IPS DF 4.7 (cell line): Measurements from ENCODE around the gene MUC2.

Experiments
- DNase-seq: peaks from one replicate; pipeline ENCODE4 v3.0.0-alpha.2; 2013; ENCODE audit warnings: low spot score; ENCODE audit errors: extremely low read depth

Gene MUC2

DNA sequence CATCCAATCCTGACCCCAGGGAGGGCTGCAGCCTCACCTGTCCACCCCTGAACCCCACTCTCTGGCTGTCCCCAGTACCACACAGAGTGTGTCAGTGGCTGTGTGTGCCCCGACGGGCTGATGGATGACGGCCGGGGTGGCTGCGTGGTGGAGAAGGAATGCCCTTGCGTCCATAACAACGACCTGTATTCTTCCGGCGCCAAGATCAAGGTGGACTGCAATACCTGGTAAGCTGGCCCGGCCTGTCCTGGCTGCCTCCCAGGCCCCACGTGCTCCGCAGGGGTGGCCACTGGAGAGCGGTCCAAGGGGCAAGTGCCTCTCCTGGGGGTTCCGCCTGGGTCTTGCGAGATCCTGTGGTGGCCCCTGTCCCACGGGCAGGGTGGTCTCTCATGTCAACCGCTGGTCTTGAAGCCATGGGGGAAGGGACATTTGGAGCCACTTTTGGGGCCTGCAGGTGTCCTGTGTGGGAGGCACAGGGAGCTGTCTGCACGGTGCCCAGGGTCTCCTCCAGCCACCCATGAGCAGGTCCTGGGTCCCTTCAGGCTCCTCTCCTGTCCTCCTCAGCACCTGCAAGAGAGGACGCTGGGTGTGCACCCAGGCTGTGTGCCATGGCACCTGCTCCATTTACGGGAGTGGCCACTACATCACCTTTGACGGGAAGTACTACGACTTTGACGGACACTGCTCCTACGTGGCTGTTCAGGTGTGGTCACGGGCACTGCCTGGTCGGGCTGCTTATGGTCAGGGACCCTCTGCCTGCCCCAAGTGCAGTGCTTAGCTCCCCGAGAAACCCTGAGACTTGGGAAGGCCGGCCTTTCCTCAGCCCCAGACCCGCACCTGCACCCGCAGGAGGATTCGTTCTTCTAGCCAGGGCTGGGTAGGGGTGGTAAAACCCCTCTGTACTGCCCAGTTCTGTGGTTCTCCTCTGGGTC is 11.8 kb downstream of the MUC2 start:
- no peak for DNase-seq

DNA sequence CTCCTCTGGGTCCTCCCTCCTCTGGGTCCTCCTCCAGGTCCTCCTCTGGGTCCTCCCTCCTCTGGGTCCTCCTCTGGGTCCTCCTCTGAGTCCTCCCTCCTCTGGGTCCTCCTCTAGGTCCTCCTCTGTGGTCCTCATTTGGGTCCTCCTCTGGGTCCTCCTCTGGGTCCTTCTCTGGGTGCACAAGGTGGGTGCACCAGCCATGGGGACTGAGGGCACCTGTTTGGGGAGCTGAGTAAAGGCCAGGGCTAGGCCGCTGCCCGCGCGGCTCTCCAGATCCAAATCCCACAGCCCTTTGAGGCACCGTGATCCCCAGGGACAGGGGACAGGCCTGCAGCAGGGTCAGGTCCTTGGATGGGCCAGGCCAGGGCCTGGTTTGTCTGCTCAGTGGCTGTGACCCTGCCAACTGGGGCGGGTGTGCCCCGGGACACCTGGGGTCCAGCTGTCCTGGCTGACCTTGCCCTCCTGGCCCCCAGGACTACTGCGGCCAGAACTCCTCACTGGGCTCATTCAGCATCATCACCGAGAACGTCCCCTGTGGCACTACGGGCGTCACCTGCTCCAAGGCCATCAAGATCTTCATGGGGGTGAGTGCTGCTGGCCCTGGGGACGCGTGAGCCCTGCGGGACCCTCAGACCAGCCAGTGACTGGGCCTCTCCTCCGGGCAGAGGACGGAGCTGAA is 12.7 kb downstream of the MUC2 start:
- DNase-seq: no peak

DNA sequence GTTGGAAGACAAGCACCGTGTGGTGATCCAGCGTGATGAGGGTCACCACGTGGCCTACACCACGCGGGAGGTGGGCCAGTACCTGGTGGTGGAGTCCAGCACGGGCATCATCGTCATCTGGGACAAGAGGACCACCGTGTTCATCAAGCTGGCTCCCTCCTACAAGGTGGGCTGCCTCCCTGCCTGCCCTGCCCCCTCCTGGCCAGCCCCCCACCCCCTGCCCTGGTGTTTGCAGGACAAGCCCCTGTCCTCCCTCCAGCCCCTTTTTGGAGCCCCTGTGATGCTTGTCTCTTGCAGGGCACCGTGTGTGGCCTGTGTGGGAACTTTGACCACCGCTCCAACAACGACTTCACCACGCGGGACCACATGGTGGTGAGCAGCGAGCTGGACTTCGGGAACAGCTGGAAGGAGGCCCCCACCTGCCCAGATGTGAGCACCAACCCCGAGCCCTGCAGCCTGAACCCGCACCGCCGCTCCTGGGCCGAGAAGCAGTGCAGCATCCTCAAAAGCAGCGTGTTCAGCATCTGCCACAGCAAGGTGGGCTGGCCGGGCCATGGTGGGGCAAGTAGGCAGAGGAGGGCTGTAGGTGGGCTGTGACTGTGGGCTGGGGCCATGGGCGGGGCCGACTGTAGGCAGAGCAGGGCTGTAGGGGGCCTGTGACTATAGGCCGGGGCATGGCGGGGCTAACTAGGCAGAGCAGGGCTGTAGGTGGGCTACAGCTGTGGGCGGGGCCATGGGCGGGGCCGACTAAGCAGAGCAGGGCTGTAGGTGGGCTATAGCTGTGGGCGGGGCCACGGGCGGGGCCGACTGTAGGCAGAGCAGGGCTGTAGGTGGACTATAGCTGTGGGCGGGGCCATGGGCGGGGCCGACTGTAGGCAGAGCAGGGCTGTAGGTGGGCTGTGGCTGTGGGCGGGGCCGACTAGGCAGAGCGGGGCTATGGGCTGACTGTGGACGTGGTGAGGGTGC is 13.6 kb downstream of the MUC2 start:
- no peak for DNase-seq

DNA sequence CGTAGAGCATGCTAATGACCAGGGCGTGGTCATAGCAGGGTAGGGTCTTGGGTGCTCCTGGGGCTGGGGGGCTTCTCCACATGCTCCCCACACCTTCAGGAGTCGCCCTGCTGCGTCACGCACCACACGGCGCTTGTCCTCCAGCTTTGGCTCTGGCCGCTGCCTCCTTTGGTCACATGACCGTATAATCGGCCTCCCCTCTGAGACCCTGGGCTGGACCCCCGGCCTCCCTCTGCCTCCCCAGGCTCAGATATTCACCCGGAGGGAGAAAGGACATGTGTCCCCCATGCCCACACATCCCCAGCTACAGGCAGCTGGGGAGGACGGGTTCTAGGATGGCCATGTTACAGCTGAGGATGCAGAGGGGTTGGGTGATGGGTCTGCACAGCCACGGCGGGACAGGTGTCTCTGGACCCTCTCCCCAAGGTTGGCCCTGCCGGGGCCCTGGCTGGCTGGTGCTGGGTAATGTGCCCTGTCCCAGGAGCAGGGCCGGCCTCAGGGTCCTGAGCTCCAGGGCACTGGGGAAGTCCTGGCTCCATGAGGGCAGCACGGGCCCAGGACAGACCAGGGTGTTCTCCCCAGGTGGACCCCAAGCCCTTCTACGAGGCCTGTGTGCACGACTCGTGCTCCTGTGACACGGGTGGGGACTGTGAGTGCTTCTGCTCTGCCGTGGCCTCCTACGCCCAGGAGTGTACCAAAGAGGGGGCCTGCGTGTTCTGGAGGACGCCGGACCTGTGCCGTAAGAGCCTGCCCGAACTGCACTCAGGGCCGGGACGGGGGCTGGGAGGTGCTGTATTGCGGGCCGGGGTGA is 14.5 kb downstream of the MUC2 start:
- DNase-seq: no peak

DNA sequence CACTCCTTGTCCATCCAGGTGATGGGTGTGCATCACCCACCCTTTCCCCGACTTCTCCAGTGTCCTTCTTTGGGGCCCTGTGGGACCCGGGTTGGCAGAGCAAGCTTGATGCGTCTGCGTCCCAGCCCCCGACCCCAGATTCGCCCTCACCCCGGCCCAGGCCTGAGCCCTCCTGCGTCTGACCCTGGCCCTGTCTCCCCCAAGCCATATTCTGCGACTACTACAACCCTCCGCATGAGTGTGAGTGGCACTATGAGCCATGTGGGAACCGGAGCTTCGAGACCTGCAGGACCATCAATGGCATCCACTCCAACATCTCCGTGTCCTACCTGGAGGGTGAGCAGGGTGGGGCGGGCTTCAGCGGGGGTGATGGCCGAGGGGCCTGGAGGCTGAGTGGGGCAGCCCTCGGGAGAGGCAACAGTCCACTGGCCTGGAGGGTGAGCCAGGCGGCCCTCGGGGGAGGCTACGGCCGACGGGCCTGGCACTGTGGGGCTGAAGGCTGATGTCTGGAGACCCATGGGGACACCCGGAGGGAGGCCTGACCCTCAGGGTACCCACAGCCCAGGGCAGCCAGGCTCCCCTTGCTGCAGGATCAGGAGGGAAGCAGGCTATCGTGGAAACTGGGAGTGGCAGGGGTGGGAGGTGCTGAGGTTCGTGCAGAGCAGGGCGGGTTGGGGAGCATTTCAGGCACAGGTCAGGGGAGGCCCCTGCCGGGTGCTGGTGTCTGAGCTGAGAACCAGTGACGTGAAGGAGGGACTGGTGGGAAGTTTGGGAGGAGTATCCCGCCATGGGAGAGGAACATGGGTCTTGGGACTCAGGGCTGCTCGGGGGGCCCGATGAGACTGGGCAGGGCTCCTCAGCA is 15.3 kb downstream of the MUC2 start:
- no peak for DNase-seq

DNA sequence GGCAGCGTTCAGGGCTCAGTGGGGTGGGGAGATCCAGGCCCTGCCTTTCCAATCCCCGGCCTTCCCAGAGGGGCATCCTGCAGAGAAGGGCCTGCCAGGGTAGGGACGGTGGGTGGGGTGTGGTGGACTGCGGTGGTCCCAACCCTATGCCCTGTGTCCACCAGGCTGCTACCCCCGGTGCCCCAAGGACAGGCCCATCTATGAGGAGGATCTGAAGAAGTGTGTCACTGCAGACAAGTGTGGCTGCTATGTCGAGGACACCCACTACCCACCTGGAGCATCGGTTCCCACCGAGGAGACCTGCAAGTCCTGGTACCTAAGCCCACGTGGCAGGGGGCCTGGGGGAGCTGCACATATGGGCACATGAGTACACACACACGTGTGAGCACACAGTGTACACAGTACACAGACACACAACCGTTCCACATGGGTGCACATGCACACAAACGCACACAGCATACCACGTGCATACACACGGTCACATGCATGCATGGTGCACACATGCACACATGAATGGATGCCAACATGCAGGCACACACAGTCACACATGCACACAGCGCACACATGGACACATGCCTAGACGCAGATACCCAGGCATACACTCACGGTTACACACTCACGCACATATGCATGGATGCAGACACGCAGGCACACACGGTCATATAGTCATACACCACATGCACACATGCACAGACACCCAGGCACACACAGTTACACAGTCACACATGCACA is 16.1 kb downstream of the MUC2 start:
- no peak for DNase-seq

DNA sequence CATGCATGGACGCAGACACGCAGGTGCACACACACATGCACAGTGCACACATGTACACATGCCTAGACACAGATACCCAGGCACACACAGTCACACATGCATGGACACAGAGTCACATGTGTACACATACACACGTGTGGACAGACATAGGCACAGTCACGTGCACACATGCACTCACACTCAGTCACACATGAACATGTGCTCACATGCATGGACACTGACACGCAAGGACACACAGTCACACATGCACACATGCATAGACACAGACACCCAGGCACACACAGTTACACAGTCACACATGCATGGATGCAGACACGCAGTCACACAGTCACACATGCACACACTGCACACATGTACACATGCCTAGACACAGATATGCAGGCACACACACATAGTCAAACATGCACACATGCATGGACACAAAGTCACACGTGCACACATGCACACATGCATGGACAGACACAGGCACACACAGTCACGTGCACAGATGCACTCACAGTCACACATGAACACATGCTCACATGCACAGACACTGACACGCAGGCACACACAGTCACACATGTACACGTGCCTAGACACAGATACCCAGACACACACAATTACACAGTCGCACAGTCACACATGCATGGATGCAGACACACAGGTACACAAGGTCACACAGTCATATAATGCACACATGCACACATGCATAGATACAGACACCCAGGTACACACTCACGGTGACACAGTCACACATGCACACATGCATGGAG is 16.8 kb downstream of the MUC2 start:
- no peak for DNase-seq

DNA sequence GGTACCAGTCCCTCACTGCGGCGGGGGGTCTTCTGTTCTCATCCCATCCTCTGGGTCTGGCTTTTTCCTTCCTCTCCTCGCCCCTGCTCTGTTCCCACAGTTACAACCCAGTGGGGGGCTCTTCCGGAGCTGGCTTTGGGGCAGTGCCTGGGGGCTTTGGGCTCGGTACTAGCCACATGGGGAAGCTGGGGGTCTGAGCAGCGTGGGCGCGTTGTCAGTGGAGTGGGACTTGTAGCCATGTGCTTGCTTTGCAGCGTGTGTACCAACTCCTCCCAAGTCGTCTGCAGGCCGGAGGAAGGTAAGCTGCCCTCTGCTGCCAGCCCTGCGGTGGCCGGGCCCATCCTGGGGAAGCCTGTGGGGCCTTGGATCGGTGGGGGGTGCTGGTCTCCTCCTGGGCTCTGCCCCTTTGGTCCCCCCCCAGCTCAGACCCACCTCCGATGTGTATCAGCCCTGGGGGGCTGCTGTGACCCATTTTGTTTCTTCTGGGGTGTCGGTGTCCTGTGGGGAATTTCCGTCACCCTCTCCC is 17.5 kb downstream of the MUC2 start:
- DNase-seq: no peak

DNA sequence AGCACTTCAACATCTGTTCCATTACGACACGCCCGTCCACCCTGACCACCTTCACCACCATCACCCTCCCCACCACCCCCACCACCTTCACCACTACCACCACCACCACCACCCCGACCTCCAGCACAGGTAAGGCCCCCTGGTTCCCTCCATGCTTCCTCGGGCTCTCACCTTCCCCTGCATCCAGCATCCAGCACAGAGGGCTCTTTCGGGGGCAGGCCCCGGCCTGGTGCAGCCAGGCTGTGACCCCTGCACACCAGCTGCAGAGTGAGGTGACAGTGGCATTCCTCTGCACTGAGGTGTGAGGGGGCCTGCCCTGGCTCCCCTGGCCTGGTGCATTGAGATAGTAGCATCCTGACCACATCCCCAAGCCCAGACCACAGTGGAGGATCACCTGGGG is 18.2 kb downstream of the MUC2 start:
- no peak for DNase-seq

DNA sequence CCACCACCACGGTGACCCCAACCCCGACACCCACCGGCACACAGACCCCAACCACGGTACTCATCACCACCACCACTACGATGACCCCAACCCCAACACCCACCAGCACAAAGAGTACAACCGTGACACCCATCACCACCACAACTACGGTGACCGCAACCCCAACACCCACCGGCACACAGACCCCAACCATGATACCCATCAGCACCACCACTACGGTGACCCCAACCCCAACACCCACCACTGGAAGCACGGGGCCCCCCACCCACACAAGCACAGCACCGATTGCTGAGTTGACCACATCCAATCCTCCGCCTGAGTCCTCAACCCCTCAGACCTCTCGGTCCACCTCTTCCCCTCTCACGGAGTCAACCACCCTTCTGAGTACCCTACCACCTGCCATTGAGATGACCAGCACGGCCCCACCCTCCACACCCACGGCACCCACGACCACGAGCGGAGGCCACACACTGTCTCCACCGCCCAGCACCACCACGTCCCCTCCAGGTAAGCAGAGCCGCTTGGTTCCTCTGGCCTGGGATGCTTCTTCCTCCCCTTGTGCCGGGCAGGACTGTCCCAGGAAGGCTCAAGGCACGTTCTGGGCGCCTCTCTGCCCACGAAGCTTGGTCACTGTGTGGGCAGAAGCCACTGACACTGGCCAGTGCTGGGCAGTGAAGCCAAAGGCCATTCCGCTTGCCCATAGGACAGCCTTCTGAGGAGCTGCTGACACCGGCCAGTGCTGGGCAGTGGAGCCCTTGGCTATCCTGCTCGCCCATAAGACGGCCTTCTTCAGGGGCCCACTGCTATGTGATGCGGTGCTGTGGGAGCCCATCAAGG is 25.1 kb downstream of the MUC2 start:
- no peak for DNase-seq

DNA sequence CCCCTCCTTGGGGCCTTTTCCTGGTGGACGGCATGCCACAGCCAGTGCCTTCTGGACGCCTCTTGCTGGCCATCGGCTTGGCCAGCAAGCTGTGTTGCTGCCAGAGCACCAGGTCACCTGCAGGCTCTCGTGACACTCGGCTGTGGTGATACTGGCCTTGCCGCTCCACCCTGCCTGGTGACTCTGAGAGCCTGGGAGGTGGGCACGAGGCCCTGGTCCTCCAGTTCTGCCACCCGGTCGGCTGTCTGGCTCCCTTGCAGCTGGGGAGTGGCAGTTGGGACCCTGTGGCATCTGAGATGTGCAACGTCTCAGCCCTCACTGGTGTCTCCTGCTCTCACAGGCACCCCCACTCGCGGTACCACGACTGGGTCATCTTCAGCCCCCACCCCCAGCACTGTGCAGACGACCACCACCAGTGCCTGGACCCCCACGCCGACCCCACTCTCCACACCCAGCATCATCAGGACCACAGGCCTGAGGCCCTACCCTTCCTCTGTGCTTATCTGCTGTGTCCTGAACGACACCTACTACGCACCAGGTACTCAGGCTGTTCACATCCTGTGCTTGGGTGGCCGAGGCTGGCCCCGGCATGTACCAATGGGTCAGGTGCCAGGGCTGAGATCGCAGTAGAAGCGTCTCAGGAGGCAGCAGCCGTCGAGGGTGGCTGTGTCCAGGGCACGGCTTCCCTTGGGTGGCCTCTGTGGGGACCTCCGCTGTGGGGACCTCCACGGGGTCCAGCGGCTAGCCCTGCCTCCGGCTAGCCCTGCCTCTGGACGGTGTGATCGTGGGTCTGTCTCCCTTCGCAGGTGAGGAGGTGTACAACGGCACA is 26.0 kb downstream of the MUC2 start:
- DNase-seq: no peak

DNA sequence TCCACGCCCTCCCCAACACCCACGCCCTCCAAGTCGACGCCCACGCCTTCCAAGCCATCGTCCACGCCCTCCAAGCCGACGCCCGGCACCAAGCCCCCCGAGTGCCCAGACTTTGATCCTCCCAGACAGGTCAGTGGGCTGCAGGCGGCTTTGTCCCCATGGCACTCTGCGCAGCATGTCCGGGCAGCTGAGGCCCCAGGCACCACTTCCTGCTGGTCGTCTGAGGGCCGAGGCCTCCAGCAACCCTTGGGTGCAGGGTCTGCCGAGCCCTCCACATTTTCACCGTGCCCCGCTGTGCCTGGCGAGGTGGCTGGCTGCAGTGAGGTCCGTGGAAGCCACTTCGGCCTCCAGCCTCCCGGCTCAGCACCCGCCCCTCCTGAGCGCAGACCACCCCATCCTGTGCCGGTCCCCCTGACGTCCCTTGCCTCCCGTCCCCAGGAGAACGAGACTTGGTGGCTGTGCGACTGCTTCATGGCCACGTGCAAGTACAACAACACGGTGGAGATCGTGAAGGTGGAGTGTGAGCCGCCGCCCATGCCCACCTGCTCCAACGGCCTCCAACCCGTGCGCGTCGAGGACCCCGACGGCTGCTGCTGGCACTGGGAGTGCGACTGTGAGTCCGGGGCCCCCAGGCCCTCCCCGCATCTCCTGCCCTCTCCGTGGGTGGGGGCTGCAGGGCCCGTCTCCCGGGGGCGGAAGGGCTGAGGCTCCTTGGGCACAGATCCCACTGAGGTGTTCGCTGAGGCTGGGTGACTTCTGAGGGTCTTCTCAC is 26.8 kb downstream of the MUC2 start:
- no peak for DNase-seq

DNA sequence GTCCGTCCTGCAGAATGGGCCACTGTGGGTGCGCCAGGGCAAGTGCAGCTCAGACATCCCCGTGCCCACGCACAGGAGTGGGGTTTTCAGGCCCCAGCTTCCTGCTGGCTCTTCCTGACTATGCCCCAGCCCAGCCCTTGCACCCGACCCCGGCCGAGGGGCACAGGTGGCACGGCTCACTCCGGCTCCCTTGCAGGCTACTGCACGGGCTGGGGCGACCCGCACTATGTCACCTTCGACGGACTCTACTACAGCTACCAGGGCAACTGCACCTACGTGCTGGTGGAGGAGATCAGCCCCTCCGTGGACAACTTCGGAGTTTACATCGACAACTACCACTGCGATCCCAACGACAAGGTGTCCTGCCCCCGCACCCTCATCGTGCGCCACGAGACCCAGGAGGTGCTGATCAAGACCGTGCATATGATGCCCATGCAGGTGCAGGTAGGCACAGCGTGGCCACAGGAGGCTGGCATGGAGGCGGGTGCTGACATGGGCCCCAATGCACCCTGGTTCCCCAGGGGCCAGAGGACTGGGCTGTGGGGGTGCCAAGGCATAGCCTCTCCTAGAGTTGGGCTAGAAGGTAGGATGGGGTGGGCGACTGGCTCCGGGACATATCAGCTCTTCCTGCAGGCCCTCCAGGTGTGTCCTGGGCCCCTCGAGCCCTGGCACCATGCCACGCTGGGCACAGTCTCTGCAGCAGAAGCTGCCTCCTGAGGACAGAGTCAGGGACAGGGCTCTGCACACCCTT is 27.7 kb downstream of the MUC2 start:
- DNase-seq: no peak

DNA sequence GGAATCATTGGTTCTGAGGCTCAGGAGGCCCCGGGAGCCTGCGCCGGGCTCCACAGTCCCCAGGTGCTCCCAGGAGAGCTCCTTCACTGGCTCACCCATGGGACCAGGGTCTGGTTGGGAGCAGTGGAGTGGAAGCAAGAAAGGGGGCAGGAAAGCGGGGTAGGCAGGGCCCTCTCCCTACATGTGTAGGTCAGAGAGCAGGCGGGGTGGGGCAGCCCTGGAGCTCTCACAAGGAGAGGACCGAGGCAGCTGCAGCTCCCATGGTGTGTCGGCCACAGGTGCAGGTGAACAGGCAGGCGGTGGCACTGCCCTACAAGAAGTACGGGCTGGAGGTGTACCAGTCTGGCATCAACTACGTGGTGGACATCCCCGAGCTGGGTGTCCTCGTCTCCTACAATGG is 28.3 kb downstream of the MUC2 start:
- no peak for DNase-seq
